SKM-1 (cell line): ENCODE measurements around the gene ANXA9.

Experiments
- DNase-seq: peaks from one replicate; lab custom pipeline; 2025; ENCODE audit not compliant: unreplicated experiment; lab: John Stamatoyannopoulos, UW

The ANXA9 gene

GRCh38 chr1:150981805-150982712 is at the start of gene ANXA9:
TSS of gene ANXA9 (plus strand) at chr1:150982292. CDS start at chr1:150983106, 814 bp downstream.
- no peak for DNase-seq

GRCh38 chr1:150944856-150945255 is 37.2 kb upstream of the ANXA9 start:
- DNase-seq: no peak

- no peak for DNase-seq
Observed at GRCh38 chr1:150954708-150955107, 27.4 kb upstream of the ANXA9 start.

DNA sequence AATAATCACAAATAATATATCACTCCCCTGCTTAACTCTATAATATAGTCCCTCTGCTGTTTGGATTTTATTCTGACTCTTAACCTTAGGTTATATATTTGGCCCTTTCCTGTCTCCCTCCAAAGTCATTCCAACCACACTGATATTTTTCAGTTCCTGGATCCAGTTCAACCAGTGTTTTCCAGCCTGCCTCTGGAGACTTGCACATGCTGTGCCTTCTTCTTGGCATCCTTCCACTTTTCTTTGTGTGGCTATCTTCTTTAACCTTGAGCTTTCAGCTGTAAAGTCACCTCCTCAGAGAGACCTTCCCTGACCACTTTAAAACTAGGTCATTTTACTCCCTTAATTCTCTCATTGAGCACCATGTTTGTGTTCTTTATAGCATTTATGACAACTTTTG is 26.8 kb upstream of the ANXA9 start:
- no peak for DNase-seq

DNA sequence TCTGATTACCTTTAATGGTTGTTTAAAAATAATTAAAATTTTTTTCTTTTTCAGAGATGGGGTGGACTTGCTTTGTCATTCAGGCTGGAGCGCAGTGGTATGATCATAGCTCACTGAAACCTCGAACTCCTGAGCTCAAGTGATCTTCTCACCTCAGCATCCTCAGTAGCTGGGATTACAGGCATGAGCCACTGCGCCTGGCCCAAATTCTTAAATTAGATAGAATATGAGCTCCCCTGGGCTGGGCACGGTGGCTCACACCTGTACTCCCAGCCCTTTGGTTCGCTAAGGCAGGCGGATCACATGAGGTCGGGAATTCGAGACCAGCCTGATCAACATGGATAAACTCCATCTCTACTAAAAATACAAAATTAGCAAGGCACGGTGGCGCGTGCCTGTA is 24.4 kb upstream of the ANXA9 start:
- DNase-seq: no peak

DNA sequence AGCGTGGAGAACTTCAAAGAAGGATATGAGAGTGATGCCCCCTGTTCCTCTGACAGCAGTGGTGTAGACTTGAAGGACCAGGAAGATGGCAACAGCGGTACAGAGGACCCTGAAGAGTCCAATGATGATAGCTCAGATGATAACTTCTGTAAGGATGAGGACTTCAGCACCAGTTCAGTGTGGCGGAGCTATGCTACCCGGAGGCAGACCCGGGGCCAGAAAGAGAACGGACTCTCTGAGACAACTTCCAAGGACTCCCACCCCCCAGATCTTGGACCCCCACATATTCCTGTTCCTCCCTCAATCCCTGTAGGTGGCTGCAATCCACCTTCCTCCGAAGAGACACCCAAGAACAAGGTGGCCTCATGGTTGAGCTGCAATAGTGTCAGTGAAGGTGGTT is 21.4 kb upstream of the ANXA9 start:
- DNase-seq: no peak

DNA sequence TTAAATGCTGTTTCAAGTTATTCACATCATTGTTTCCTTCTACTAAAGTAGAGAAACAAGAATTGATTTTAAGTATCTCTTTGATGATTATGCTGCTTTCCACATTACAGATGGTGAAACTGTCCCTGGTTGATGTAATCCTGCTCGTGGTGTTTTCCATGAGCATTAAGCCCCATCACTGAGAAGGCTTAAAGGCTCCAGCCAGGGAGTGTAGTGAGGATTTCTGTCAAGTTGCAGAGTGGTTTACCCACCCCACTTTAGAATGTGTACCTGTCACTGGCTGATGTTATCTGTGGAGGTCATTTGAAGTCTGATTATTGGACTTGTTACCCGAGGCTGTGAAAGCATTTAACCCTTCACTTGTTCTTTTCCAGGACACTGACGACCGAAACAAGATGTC is 20.3 kb upstream of the ANXA9 start:
- no peak for DNase-seq

GRCh38 chr1:150963321-150964163 is 18.6 kb upstream of the ANXA9 start:
- DNase-seq: no peak

GRCh38 chr1:150964164-150964489 is 18.0 kb upstream of the ANXA9 start:
- DNase-seq: no peak

DNA sequence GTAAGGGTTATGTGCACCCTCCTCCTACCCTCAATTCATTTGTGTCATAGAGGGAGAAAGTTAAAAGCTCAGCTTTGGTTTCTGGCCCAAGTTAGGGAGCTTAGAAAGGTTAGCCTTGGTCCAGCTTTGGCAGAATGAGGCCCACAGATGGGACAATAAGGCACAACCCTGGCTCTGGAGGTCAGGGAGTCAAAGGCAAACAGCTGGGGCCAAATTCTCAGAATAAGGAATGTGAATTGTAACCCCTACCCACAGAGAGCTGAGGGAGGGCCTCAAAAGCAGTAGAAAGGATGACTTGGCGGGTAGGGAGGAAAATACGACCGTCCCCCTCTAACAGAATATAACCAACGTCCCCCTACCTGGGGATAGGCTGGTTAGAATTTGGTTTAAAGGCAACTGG is 16.5 kb upstream of the ANXA9 start:
- no peak for DNase-seq

GRCh38 chr1:150966011-150966410 is 16.1 kb upstream of the ANXA9 start:
- no peak for DNase-seq

DNA sequence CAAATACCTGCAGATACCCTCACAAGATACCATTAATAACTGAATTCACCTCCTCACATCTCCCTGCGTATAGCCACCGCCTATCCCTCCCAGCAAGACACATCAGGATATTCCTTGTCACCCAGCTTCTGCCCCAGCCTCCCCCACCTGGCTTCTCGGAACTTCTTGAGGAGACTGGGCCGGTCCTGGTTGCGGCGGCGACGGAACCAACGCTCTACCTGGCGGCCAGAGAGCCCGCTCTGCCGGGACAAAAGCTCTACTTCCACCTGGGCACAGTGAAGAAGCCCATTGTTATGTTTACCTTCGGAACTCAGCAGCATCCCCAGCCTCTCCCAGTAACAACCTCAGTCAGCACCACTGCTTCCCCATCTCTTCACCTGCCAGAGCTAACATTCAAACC is 14.2 kb upstream of the ANXA9 start:
- DNase-seq: no peak

DNA sequence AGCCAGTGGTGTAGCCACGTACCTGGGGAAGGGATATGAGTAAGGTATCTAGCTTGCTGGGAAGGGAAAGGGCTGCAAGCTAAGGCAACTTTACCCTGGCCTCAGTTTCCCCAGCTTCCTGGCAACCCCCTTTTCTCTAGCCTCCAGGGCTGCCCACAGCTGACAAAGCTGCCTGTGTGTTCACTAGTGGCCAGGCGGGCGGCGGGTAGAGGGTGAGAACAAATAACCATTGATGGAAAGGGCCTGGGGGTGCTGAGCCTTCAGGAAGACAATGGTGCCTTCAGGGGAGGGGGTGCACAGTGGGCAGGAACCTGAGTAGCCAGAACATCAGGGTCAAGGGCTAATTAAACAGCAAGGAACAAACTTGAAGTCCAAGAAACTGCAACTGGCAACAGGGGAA is 13.6 kb upstream of the ANXA9 start:
- no peak for DNase-seq

GRCh38 chr1:150969626-150970025 is 12.5 kb upstream of the ANXA9 start:
- no peak for DNase-seq

DNA sequence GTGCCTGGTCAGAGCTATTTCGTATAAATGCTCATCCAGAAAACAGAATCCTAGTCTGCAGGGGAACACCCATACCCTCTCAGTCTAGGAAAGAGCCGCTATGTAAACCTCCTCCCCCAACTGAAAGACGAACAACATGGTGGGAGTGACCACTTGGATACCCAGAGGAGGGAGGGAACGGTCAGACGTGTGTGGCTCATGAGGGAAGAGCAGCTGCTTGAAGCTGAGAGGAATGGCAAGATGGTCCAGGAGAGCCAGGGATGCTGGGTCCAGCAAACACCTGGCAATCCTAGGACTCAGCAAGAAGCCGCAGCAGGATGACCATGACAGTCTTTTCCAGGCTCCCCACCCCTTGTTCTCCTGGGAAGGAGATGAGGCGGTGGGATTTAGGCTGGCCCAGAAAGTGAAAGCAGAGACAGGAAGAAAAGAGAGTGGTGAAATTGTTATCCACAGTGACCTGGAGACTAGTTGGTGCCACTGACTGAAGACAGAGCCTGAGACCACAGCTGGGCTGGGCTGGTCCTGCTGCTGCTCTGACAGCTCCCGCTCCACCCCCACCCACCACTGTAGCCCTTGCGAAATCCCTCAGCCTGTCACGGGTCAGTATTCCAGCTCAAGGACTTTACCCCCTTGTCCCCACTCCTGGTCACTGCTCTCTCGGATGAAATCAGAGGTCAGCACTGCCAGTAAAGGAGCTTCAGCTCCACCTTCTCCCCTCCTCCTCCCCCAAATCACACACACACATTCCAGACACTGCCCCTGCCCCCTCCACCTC is 11.1 kb upstream of the ANXA9 start:
- DNase-seq: no peak

GRCh38 chr1:150971583-150972416 is 10.3 kb upstream of the ANXA9 start:
- DNase-seq: no peak

DNA sequence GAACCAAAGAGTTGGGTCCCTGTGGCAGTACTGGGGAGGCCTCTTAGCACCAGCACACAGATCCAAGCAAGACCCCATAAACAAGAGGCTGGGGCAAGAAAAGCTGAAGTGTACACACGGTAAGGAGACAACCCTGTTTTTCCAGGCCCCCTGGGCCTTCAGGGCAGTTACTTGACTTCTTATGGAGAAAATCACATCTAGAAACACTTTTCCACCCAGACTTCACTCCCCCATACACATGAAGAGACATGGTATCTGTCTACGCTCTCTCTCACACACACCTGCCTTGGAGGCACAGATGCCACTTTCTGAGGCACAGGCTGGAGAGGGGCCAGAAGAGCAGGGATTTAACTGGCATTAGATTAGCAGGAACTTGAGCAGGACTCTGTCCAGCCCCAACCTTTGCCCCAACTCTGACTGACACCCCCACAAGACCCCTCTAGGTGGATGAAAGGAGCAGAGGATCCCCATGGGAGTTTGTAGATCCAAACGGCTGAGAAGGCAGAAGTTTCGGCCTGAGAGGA is 9.6 kb upstream of the ANXA9 start:
- DNase-seq: no peak

GRCh38 chr1:150973258-150973835 is 8.7 kb upstream of the ANXA9 start:
- no peak for DNase-seq

- no peak for DNase-seq
Observed at GRCh38 chr1:150973836-150974579, 8.1 kb upstream of the ANXA9 start.
